ENCODE data around the gene DIS3L2.

GRCh38 chr2:232264081-232264480 lies 302.6 kb downstream of the DIS3L2 start:
- TF ChIP-seq REST (IDR thresholded peaks at IDR 0.05; ENCODE audit: unreplicated experiment) (no peak), CTCF (conservative IDR thresholded peaks at IDR 0.05; ENCODE audit: low read depth in 2 of 2) (no peak), POLR2AphosphoS5 (IDR thresholded peaks at IDR 0.05; ENCODE audit: low read depth) (no peak), EZH2 (IDR thresholded peaks at IDR 0.05; ENCODE audit: low read depth, unreplicated experiment) (no peak), NANOG (IDR thresholded peaks at IDR 0.05; ENCODE audit: borderline replicate concordance) (no peak), EZH2phosphoT487 (IDR thresholded peaks at IDR 0.05; ENCODE audit: unreplicated experiment) (no peak), CREB1 (CRISPR knock-in tag; IDR thresholded peaks at IDR 0.05; ENCODE audit: low read depth) (no peak), ZNF331 (CRISPR knock-in tag; IDR thresholded peaks at IDR 0.05; ENCODE audit: low read depth) (no peak)
